ENCODE data around the gene AKT3. TPM values are rescaled to one million over a fixed set of nuclear protein-coding genes. Genes with fewer than 3 reads are reported as not detected.

AKT3 gene
- total RNA-seq, 2 experiments from 2014 or later = 31.7 to 34.6 TPM

GRCh38 chr1:243731301-243731891, 118.6 kb downstream of the AKT3 start:
- intact Hi-C loops (cut with micrococcal nuclease) = no loop called here

GRCh38 chr1:243730487-243731150, 119.4 kb downstream of the AKT3 start:
- intact Hi-C loops (cut with micrococcal nuclease) = no loop called here
- POLR2A ChIA-PET = no interaction called here
- H3K4me1 Mint-ChIP-seq (ENCODE audit: low read depth) = peaks cover 30% of the 10 kb centered on the region

More at GRCh38 chr1:243731301-243731891, 118.6 kb downstream of the AKT3 start:
- no peak overlapping the region for H3K27ac Mint-ChIP-seq
- TF ChIP-seq CTCF (IDR thresholded peaks at IDR 0.05) = no peak
- no peaks in the 10 kb centered on the region for H3K9me3 Mint-ChIP-seq
- no peaks in the 10 kb centered on the region for H3K27me3 Mint-ChIP-seq
- CTCF ChIA-PET = interaction anchor here (1.2 to 2.5 kb wide), 3 partner anchors 17 to 20 kb away, joined by 3 to 9 read pairs (median 3); no protein-coding TSS in a partner anchor
- peaks cover 29% of the 10 kb centered on the region for H3K4me1 Mint-ChIP-seq (ENCODE audit: low read depth)
- no peak for DNase-seq
- POLR2A ChIA-PET = no interaction called here
- peaks cover 12% of the 10 kb centered on the region for H3K36me3 Mint-ChIP-seq (ENCODE audit: low read depth)
- no peak for ATAC-seq
- H3K4me3 Mint-ChIP-seq = no peak overlapping the region

GRCh38 chr1:243729956-243730355, 120.1 kb downstream of the AKT3 start:
- Mint-ChIP-seq H3K9me3 (no peaks in the 10 kb centered on the region), H3K4me3 (no peak overlapping the region), H3K36me3 (ENCODE audit: low read depth) (peaks cover 10% of the 10 kb centered on the region), H3K4me1 (ENCODE audit: low read depth) (peaks cover 32% of the 10 kb centered on the region), H3K27me3 (no peaks in the 10 kb centered on the region), H3K27ac (no peak overlapping the region)
- CTCF ChIA-PET = no interaction called here
- TF ChIP-seq CTCF (IDR thresholded peaks at IDR 0.05) = no peak
- ATAC-seq (no peak), DNase-seq (no peak)
- intact Hi-C loops (cut with micrococcal nuclease) = no loop called here
- POLR2A ChIA-PET = no interaction called here

More at GRCh38 chr1:243730487-243731150, 119.4 kb downstream of the AKT3 start:
- H3K4me3 Mint-ChIP-seq = no peak overlapping the region
- CTCF ChIA-PET = interaction anchor here (2.5 kb wide), 1 partner anchor 18 kb away, joined by 9 read pairs; no protein-coding TSS in a partner anchor
- H3K27me3 Mint-ChIP-seq = no peaks in the 10 kb centered on the region
- DNase-seq = no peak
- no peak for TF ChIP-seq CTCF (IDR thresholded peaks at IDR 0.05)
- no peak for ATAC-seq
- H3K36me3 Mint-ChIP-seq (ENCODE audit: low read depth) = peaks cover 12% of the 10 kb centered on the region
- no peaks in the 10 kb centered on the region for H3K9me3 Mint-ChIP-seq
- H3K27ac Mint-ChIP-seq = no peak overlapping the region

GRCh38 chr1:243727503-243728203, 122.4 kb downstream of the AKT3 start:
- no peak for ATAC-seq
- CTCF ChIA-PET = interaction anchor here (0.9 kb wide), 1 partner anchor 157 kb away, joined by 3 read pairs; no protein-coding TSS in a partner anchor
- intact Hi-C loops (cut with micrococcal nuclease) = no loop called here

More at GRCh38 chr1:243727503-243728203, 122.4 kb downstream of the AKT3 start:
- Mint-ChIP-seq H3K4me1 (ENCODE audit: low read depth) (peaks cover 41% of the 10 kb centered on the region), H3K27ac (no peak overlapping the region), H3K4me3 (no peak overlapping the region), H3K27me3 (no peaks in the 10 kb centered on the region), H3K9me3 (no peaks in the 10 kb centered on the region), H3K36me3 (ENCODE audit: low read depth) (peaks cover 6% of the 10 kb centered on the region)
- no peak for TF ChIP-seq CTCF (IDR thresholded peaks at IDR 0.05)
- POLR2A ChIA-PET = no interaction called here
- no peak for DNase-seq
